NB4 (cell line): ENCODE measurements around the gene KRTAP25-1.

ENCODE experiments used
- DNase-seq: peaks from one replicate; pipeline ENCODE4 v3.0.0; 2010; ENCODE audit warnings: low read depth
- H3K4me3 ChIP-seq: one replicate; pipeline ENCODE4 v1.5.1; 2011; ENCODE audit warnings: mild to moderate bottlenecking, low read depth, low read length, moderate library complexity
- MYC ChIP-seq: IDR thresholded peaks from 2 replicates; pipeline ENCODE4 v1.6.1; 2011; ENCODE audit warnings: low read depth, low read length
- POLR2A ChIP-seq: IDR thresholded peaks from 2 replicates; pipeline ENCODE4 v1.6.1; 2011; ENCODE audit warnings: mild to moderate bottlenecking; ENCODE audit not compliant: insufficient read length; ENCODE audit errors: extremely low read depth
- TF ChIP-seq, protein P1 (sequence below): IDR thresholded peaks from 2 replicates; pipeline ENCODE4 v1.6.1; 2011; ENCODE audit warnings: low read depth, low read length
- TF ChIP-seq, protein P2 (sequence below): IDR thresholded peaks from one replicate; pipeline ENCODE4 v1.5.1; 2012; ENCODE audit warnings: low read depth, low read length

KRTAP25-1 gene

GRCh38 chr21:30289215-30289614, at the start of gene KRTAP25-1:
TSS of gene KRTAP25-1 (minus strand) at chr21:30289514. CDS start at chr21:30289490, 24 bp downstream.
- TF ChIP-seq POLR2A (no peak), MYC (no peak)
- TF ChIP-seq, protein P1, sequence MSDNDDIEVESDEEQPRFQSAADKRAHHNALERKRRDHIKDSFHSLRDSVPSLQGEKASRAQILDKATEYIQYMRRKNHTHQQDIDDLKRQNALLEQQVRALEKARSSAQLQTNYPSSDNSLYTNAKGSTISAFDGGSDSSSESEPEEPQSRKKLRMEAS: no peak
- TF ChIP-seq, protein P2, sequence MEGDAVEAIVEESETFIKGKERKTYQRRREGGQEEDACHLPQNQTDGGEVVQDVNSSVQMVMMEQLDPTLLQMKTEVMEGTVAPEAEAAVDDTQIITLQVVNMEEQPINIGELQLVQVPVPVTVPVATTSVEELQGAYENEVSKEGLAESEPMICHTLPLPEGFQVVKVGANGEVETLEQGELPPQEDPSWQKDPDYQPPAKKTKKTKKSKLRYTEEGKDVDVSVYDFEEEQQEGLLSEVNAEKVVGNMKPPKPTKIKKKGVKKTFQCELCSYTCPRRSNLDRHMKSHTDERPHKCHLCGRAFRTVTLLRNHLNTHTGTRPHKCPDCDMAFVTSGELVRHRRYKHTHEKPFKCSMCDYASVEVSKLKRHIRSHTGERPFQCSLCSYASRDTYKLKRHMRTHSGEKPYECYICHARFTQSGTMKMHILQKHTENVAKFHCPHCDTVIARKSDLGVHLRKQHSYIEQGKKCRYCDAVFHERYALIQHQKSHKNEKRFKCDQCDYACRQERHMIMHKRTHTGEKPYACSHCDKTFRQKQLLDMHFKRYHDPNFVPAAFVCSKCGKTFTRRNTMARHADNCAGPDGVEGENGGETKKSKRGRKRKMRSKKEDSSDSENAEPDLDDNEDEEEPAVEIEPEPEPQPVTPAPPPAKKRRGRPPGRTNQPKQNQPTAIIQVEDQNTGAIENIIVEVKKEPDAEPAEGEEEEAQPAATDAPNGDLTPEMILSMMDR: no peak
- DNase-seq: no peak
- no peak within 1 kb of the TSS for H3K4me3 ChIP-seq

DNA sequence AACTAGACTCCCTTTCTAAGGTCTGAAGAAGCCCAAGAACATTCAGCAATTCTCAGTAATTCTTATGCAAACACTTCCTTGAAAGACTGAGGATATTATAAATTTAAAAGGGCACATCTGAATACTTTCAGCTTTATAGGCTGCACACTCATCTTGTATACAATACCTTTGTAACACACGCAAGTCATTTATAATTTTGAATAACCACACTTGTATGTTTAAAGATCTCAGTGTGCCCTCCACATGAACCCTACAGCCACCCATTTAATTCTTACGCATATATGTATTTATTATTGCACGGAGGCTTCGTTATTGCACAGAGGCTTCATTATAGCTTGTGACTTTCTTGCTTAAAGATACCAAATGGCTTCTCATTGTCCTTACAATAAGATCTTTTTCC, 49.4 kb upstream of the KRTAP25-1 start:
- TF ChIP-seq, protein P1: no peak
- TF ChIP-seq, protein P2: no peak
- no peak for TF ChIP-seq POLR2A
- no peak for TF ChIP-seq MYC
- H3K4me3 ChIP-seq: no peak overlapping the region
- no peak for DNase-seq

DNA sequence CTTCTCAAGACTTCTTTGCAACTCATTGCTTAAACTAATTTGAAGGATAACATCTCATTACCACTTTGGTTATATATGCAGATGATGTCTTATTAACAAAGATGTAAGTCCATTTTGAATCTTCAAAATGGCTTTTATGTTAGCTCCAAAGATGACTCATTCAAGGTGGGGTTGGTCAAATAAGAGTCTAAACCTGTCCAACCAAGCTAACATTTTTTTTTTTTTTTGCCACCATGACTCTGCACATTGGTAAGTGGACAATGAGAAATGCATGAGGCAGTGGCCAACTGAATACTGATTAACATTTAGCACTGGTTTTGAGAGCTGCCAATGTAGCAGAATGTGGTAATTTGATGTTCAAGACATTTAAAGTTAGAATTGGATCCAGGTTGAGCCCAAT, 48.5 kb upstream of the KRTAP25-1 start:
- no peak for DNase-seq
- H3K4me3 ChIP-seq: no peak overlapping the region
- no peak for TF ChIP-seq MYC
- no peak for TF ChIP-seq POLR2A
- TF ChIP-seq, protein P2: no peak
- TF ChIP-seq, protein P1: no peak

GRCh38 chr21:30337276-30337744, 48.0 kb upstream of the KRTAP25-1 start, which contains the start of gene KRTAP27-1:
TSS of gene KRTAP27-1 (minus strand) at chr21:30337694. CDS start at chr21:30337668, 26 bp downstream.
- H3K4me3 ChIP-seq: no peak within 1 kb of the TSS
- TF ChIP-seq POLR2A: no peak
- TF ChIP-seq, protein P1: no peak
- TF ChIP-seq, protein P2: no peak
- no peak for TF ChIP-seq MYC
- no peak for DNase-seq

GRCh38 chr21:30336596-30336995, 47.3 kb upstream of the KRTAP25-1 start:
- TF ChIP-seq, protein P2: no peak
- TF ChIP-seq POLR2A (no peak), MYC (no peak)
- TF ChIP-seq, protein P1: no peak
- no peak overlapping the region for H3K4me3 ChIP-seq
- DNase-seq: no peak

- no peak overlapping the region for H3K4me3 ChIP-seq
- no peak for DNase-seq
- no peak for TF ChIP-seq POLR2A
- TF ChIP-seq, protein P1: no peak
- TF ChIP-seq, protein P2: no peak
- no peak for TF ChIP-seq MYC
Observed at GRCh38 chr21:30333736-30334135, 44.4 kb upstream of the KRTAP25-1 start.
